SK-N-SH (cell line): Measurements from ENCODE around the gene RRN3.
"Not testable (repeated sequence)": the region's sequence is repeated elsewhere in the genome, so short reads cannot be mapped to it uniquely, and the experiment has no call there.

Source experiments
- CHD2 ChIP-seq: fragments of 150-350 bp; IDR thresholded peaks from 2 replicates; pipeline ENCODE4 v1.6.1; 2018; ENCODE audit warnings: low read length; ENCODE audit not compliant: partially characterized antibody
- EP300 ChIP-seq, 2 experiments: IDR thresholded peaks; 2 replicates each; pipeline versions ENCODE4 v1.4.0 to v1.6.1; 2012; ENCODE audit warnings: borderline replicate concordance in 1 of 2, low read depth in 1 of 2, low read length in 1 of 2
- GATA2 ChIP-seq: sonication (generic); formaldehyde crosslinking; IDR thresholded peaks from 2 replicates; pipeline ENCODE4 v1.5.0; 2020; ENCODE audit warnings: mild to moderate bottlenecking, missing genetic modification reagents
- MEF2A ChIP-seq: IDR thresholded peaks from 2 replicates; pipeline ENCODE4 v1.4.0; 2012; ENCODE audit warnings: low read depth, borderline replicate concordance
- NRF1 ChIP-seq: IDR thresholded peaks from 2 replicates; pipeline ENCODE4 v1.6.1; 2012; ENCODE audit warnings: low read depth, mild to moderate bottlenecking, low read length
- RFX5 ChIP-seq: IDR thresholded peaks from 2 replicates; pipeline ENCODE4 v1.6.1; 2012; ENCODE audit warnings: mild to moderate bottlenecking, improper control_type of control experiment, low read length
- SIN3A ChIP-seq: IDR thresholded peaks from 2 replicates; pipeline ENCODE4 v1.6.1; 2012; ENCODE audit warnings: low read depth, mild to moderate bottlenecking, low read length, moderate library complexity, borderline replicate concordance
- YY1 ChIP-seq: IDR thresholded peaks from 2 replicates; pipeline ENCODE4 v1.4.0; 2012; ENCODE audit warnings: low read depth, mild to moderate bottlenecking
- TF ChIP-seq, protein P1 (sequence below): fragments of 200-600 bp; sonication (generic); IDR thresholded peaks from 2 replicates; pipeline ENCODE4 v1.6.1; 2017; ENCODE audit warnings: antibody characterized with exemption, mild to moderate bottlenecking, moderate library complexity

DNA sequence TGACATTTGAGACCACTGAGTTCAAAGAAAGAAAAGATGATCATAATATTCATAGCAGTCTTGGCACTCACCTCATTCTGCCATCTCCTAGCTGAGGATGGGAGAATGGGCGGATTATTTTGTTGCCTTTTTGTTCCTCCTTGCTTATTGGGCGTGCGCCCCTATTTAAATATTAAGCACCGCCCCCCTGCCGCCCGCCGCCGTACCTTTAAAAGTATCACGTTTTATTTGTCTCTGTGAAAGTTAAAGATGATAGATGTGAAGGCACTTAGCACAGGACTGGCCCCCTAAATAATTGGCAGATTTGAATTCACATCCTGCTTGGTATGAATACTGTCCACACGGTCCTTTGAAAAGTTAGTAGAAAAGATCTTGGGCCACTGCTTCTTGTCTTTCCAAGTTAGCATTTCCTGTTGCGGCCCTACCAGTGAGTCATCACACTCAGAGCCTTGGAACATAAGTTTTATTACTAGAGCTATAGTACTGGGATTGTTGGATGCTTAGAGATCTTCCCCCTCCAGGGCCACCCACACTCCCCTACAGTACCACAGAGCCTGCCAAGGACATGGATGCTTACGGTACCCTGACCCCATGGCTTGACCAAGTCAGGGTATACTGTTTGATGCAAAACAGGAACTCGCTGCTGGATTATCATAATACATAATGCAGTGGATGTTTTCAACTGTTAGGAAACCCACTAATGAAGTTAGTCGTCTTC lies 68.7 kb downstream of the RRN3 start:
- TF ChIP-seq EP300 (IDR thresholded peaks at IDR 0.05; ENCODE audit: borderline replicate concordance in 1 of 2, low read depth in 1 of 2, low read length in 1 of 2) (peak in 1 of 2 experiments; percentile 11; a peak in 1 of 4 replicates), SIN3A (0 out of 2 replicates have a peak, but pooled peaks have one; percentile 34)
- TF ChIP-seq, protein P1, sequence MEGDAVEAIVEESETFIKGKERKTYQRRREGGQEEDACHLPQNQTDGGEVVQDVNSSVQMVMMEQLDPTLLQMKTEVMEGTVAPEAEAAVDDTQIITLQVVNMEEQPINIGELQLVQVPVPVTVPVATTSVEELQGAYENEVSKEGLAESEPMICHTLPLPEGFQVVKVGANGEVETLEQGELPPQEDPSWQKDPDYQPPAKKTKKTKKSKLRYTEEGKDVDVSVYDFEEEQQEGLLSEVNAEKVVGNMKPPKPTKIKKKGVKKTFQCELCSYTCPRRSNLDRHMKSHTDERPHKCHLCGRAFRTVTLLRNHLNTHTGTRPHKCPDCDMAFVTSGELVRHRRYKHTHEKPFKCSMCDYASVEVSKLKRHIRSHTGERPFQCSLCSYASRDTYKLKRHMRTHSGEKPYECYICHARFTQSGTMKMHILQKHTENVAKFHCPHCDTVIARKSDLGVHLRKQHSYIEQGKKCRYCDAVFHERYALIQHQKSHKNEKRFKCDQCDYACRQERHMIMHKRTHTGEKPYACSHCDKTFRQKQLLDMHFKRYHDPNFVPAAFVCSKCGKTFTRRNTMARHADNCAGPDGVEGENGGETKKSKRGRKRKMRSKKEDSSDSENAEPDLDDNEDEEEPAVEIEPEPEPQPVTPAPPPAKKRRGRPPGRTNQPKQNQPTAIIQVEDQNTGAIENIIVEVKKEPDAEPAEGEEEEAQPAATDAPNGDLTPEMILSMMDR = not testable (repeated sequence)
- TF ChIP-seq CHD2; NRF1; YY1; MEF2A; GATA2 (CRISPR knock-in tag); RFX5: not testable (repeated sequence)
